ENCODE measurements around the gene PPARA. TPM values are rescaled to one million over a fixed set of nuclear protein-coding genes. Genes with fewer than 3 reads are reported as not detected.

Gene PPARA
- total RNA-seq, 1 experiment from 2014 or later, result 10.7 TPM

GRCh38 chr22:46234969-46235368, 84.6 kb downstream of the PPARA start:
- Histone ChIP-seq H3K4me1 (ENCODE audit: control insufficient read depth, insufficient read depth, low read length) (no peaks in the 10 kb centered on the region; the same call in 1 of the 2 replicates), H3K4me3 (ENCODE audit: low read depth in 2 of 2, low read length in 2 of 2) (no peak overlapping the region), H3K27me3 (ENCODE audit: control insufficient read depth, insufficient read depth, low read length) (no peaks in the 10 kb centered on the region), H3K27ac (ENCODE audit: low read length) (no peak overlapping the region), H3K9me3 (ENCODE audit: control insufficient read depth, insufficient read depth, low read depth, low read length) (no peaks in the 10 kb centered on the region), H3K36me3 (ENCODE audit: control insufficient read depth, insufficient read depth, low read length) (no peaks in the 10 kb centered on the region)
- ChIA-PET CTCF (no interaction called here), POLR2A (no interaction called here)
- in situ Hi-C loops (cut with HindIII; ENCODE audit: low pct_unique_long_range_greater_than_20kb, low sequenced_read_pairs) (no loop called here), intact Hi-C loops (cut with micrococcal nuclease; ENCODE audit: unreplicated experiment) (no loop called here)
- TF ChIP-seq REST (IDR thresholded peaks at IDR 0.05; ENCODE audit: insufficient read depth in 1 of 2, low read depth in 2 of 2, low read length in 1 of 2) (no peak), POLR2AphosphoS5 (IDR thresholded peaks at IDR 0.05; ENCODE audit: low read depth, low read length) (no peak), CTCF (IDR thresholded peaks at IDR 0.05) (no peak), SIN3A (IDR thresholded peaks at IDR 0.05; ENCODE audit: borderline replicate concordance, insufficient read depth, low read depth, low read length) (no peak), TCF7L2 (IDR thresholded peaks at IDR 0.05; ENCODE audit: low read depth, low read length) (no peak)
- ATAC-seq (no peak), DNase-seq (ENCODE audit: low read depth, low spot score) (no peak)
- BruUV-seq (replicated peaks), result no TSS peak

GRCh38 chr22:46237453-46238124, 87.3 kb downstream of the PPARA start:
- no peaks in the 10 kb centered on the region; the same call in 1 of the 2 replicates for H3K4me1 ChIP-seq (ENCODE audit: control insufficient read depth, insufficient read depth, low read length)
- ATAC-seq, result no peak

More at GRCh38 chr22:46237453-46238124, 87.3 kb downstream of the PPARA start:
- no peak overlapping the region for H3K27ac ChIP-seq (ENCODE audit: low read length)
- no peaks in the 10 kb centered on the region for H3K36me3 ChIP-seq (ENCODE audit: control insufficient read depth, insufficient read depth, low read length)
- no peaks in the 10 kb centered on the region for H3K9me3 ChIP-seq (ENCODE audit: control insufficient read depth, insufficient read depth, low read depth, low read length)
- in situ Hi-C loops (cut with HindIII; ENCODE audit: low pct_unique_long_range_greater_than_20kb, low sequenced_read_pairs) (no loop called here), intact Hi-C loops (cut with micrococcal nuclease; ENCODE audit: unreplicated experiment) (no loop called here)
- CTCF ChIA-PET, result no interaction called here
- BruUV-seq (replicated peaks), result no TSS peak
- POLR2A ChIA-PET, result no interaction called here
- DNase-seq (ENCODE audit: low read depth, low spot score), result no peak
- H3K27me3 ChIP-seq (ENCODE audit: control insufficient read depth, insufficient read depth, low read length), result no peaks in the 10 kb centered on the region
- TF ChIP-seq REST (IDR thresholded peaks at IDR 0.05; ENCODE audit: insufficient read depth in 1 of 2, low read depth in 2 of 2, low read length in 1 of 2), result no peak
- no peak for TF ChIP-seq CTCF (IDR thresholded peaks at IDR 0.05)
- no peak for TF ChIP-seq POLR2AphosphoS5 (IDR thresholded peaks at IDR 0.05; ENCODE audit: low read depth, low read length)
- TF ChIP-seq TCF7L2 (IDR thresholded peaks at IDR 0.05; ENCODE audit: low read depth, low read length), result no peak
- no peak for TF ChIP-seq SIN3A (IDR thresholded peaks at IDR 0.05; ENCODE audit: borderline replicate concordance, insufficient read depth, low read depth, low read length)
- H3K4me3 ChIP-seq (ENCODE audit: low read depth in 2 of 2, low read length in 2 of 2), result no peak overlapping the region

All from Panc1 (cell line).